Measurements from ENCODE around the gene ARL15. TPM values are rescaled to one million over a fixed set of nuclear protein-coding genes. Genes with fewer than 3 reads are reported as not detected.

ARL15 gene
- polyA plus RNA-seq, 6 donors from 2014 or later = 16.1 to 27.1 (median 21.2) TPM

DNA sequence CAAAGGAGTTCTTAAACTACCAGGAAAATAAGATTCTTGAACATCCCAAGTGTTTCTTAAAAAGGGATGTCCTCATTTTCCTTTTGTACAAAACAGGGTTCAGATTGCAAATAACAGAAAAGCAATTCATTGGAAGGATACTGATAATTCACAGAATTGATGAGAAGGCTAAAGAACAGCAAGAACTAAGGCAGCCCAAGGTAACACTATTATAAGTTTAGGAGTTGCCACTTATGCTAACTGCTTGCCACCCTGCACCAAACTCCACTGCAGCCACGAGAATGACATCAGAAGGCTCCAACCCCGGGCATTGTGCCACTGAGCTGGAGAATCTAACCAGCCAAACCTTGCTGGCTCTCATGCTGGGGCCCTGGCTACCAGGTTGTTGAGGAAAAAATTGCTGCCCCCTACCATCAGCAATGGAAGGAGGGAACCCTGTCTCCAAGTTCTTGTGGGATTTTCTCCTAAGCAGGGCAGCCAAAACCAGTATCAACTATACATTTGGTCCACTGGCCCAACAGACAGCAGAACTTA lies 123.4 kb downstream of the ARL15 start:
- Mint-ChIP-seq H3K36me3 (peaks cover 0 to 4% of the 10 kb centered on the region in 2 donors), H3K4me1 (peaks cover 23 to 28% (median 28%) of the 10 kb centered on the region in 3 donors), H3K27ac (peak overlapping the region in 1 of 6 donors; percentile 19), H3K9me3 (peaks cover 0 to 2% (median 0%) of the 10 kb centered on the region in 7 donors), H3K27me3 (no peaks in the 10 kb centered on the region), H3K4me3 (no peak overlapping the region)
- DNase-seq = no peak
- ATAC-seq (ENCODE audit: low read depth in 2 of 2) = no peak

GRCh38 chr5:54186108-54186507 lies 124.3 kb downstream of the ARL15 start:
- Mint-ChIP-seq H3K9me3 (peaks cover 0 to 2% (median 0%) of the 10 kb centered on the region in 7 donors), H3K4me1 (peaks cover 15 to 22% (median 19%) of the 10 kb centered on the region in 3 donors), H3K27me3 (no peaks in the 10 kb centered on the region), H3K4me3 (no peak overlapping the region), H3K27ac (peak overlapping the region in 2 of 6 donors; percentile 30), H3K36me3 (peaks cover 0 to 4% of the 10 kb centered on the region in 2 donors)
- ATAC-seq (ENCODE audit: low read depth in 2 of 2) (no peak), DNase-seq (no peak)

DNA sequence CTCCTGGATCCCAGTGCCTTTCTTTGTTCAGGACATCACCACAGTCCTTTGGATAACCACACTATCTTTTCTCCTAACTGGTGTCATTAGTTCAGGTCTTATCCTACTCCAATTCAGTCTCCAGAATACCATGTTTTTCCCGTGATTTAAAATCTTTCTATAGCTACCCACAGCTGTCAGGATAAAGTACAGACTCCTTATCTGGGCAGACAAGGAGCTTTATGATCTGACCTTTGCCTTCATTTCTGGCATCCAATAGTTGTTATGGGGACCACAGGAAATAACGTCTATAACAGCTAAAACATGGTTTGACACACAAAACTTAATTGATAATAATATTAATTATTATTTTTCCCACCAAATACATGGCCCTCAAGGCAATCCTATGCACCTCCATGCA lies 125.6 kb downstream of the ARL15 start:
- Mint-ChIP-seq H3K27ac (no peak overlapping the region), H3K27me3 (no peaks in the 10 kb centered on the region), H3K36me3 (peaks cover 0 to 8% of the 10 kb centered on the region in 2 donors), H3K4me1 (peaks cover 12 to 20% (median 19%) of the 10 kb centered on the region in 3 donors), H3K4me3 (no peak overlapping the region), H3K9me3 (peaks cover 0 to 2% (median 0%) of the 10 kb centered on the region in 7 donors)
- DNase-seq = no peak
- ATAC-seq (ENCODE audit: low read depth in 2 of 2) = no peak

DNA sequence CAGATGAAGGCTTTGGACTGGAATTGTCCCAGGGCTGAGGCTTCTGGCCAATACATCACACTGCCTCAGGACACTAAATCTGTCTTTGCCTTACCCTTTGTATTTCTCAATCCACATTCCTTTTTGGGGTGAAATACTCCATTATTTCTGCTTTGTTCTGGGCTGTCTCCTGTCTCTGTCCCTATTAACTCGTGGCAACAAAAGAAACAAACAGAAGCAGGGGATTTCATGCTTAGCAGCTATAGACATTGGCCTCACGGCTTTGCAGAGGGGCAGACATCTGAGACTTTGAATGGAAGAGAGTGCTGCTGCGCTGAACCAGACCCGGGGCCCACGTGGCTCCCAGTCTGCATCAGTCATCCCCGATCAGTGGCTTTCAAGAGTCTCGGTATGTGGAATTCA lies 129.7 kb downstream of the ARL15 start:
- H3K27me3 Mint-ChIP-seq = no peaks in the 10 kb centered on the region
- H3K36me3 Mint-ChIP-seq = peaks cover 6 to 8% of the 10 kb centered on the region in 2 donors
- peaks cover 16 to 22% (median 19%) of the 10 kb centered on the region in 3 donors for H3K4me1 Mint-ChIP-seq
- H3K27ac Mint-ChIP-seq = no peak overlapping the region
- H3K4me3 Mint-ChIP-seq = no peak overlapping the region
- DNase-seq (no peak), ATAC-seq (ENCODE audit: low read depth in 2 of 2) (no peak)
- H3K9me3 Mint-ChIP-seq = peaks cover 0 to 4% (median 0%) of the 10 kb centered on the region in 7 donors

- Mint-ChIP-seq H3K9me3 (peaks cover 0 to 4% (median 0%) of the 10 kb centered on the region in 7 donors), H3K27me3 (no peaks in the 10 kb centered on the region), H3K4me3 (no peak overlapping the region), H3K4me1 (peaks cover 23 to 26% (median 24%) of the 10 kb centered on the region in 3 donors), H3K36me3 (peaks cover 3 to 6% of the 10 kb centered on the region in 2 donors), H3K27ac (peak overlapping the region in 1 of 6 donors; percentile 33)
- DNase-seq (no peak), ATAC-seq (ENCODE audit: low read depth in 2 of 2) (no peak)
Observed at GRCh38 chr5:54178991-54179390, 131.4 kb downstream of the ARL15 start.

GRCh38 chr5:54178207-54178606 lies 132.2 kb downstream of the ARL15 start:
- H3K27me3 Mint-ChIP-seq = no peaks in the 10 kb centered on the region
- no peak overlapping the region for H3K4me3 Mint-ChIP-seq
- peak overlapping the region in 1 of 6 donors; percentile 45 for H3K27ac Mint-ChIP-seq
- DNase-seq = no peak
- H3K4me1 Mint-ChIP-seq = peaks cover 30 to 32% (median 30%) of the 10 kb centered on the region in 3 donors
- ATAC-seq (ENCODE audit: low read depth in 2 of 2) = no peak
- peaks cover 3 to 6% of the 10 kb centered on the region in 2 donors for H3K36me3 Mint-ChIP-seq
- H3K9me3 Mint-ChIP-seq = peaks cover 0 to 6% (median 0%) of the 10 kb centered on the region in 7 donors

- H3K27ac Mint-ChIP-seq = peak overlapping the region in 1 of 6 donors; percentile 4
- no peaks in the 10 kb centered on the region for H3K27me3 Mint-ChIP-seq
- H3K9me3 Mint-ChIP-seq = peaks cover 0 to 6% (median 2%) of the 10 kb centered on the region in 7 donors
- H3K4me3 Mint-ChIP-seq = peak overlapping the region in 1 of 8 donors; percentile 45
- DNase-seq (no peak), ATAC-seq (ENCODE audit: low read depth in 2 of 2) (no peak)
- H3K36me3 Mint-ChIP-seq = peaks cover 3 to 6% of the 10 kb centered on the region in 2 donors
- H3K4me1 Mint-ChIP-seq = peaks cover 30 to 41% (median 30%) of the 10 kb centered on the region in 3 donors
Observed at GRCh38 chr5:54177058-54177457, 133.3 kb downstream of the ARL15 start.

- no peak overlapping the region for H3K27ac Mint-ChIP-seq
- DNase-seq (no peak), ATAC-seq (ENCODE audit: low read depth in 2 of 2) (no peak)
- H3K36me3 Mint-ChIP-seq = peaks cover 3 to 6% of the 10 kb centered on the region in 2 donors
- H3K4me3 Mint-ChIP-seq = peak overlapping the region in 1 of 8 donors; percentile 2
- H3K9me3 Mint-ChIP-seq = peaks cover 0 to 6% (median 2%) of the 10 kb centered on the region in 7 donors
- no peaks in the 10 kb centered on the region for H3K27me3 Mint-ChIP-seq
- peaks cover 30 to 41% (median 30%) of the 10 kb centered on the region in 3 donors for H3K4me1 Mint-ChIP-seq
Observed at GRCh38 chr5:54176066-54176830, 134.1 kb downstream of the ARL15 start.

GRCh38 chr5:54173251-54173650 lies 137.1 kb downstream of the ARL15 start:
- Mint-ChIP-seq H3K27me3 (no peaks in the 10 kb centered on the region), H3K27ac (peak overlapping the region in 1 of 6 donors; percentile 42), H3K36me3 (peaks cover 17 to 30% of the 10 kb centered on the region in 2 donors), H3K4me3 (no peak overlapping the region), H3K4me1 (peaks cover 29 to 38% (median 33%) of the 10 kb centered on the region in 3 donors), H3K9me3 (peaks cover 0 to 6% (median 2%) of the 10 kb centered on the region in 7 donors)
- no peak for ATAC-seq (ENCODE audit: low read depth in 2 of 2)
- no peak for DNase-seq

- ATAC-seq (ENCODE audit: low read depth in 2 of 2) (peak in 1 of 2 donors; percentile 45), DNase-seq (no peak)
- Mint-ChIP-seq H3K36me3 (peaks cover 31 to 42% of the 10 kb centered on the region in 2 donors), H3K4me3 (no peak overlapping the region), H3K27ac (no peak overlapping the region), H3K4me1 (peaks cover 17 to 28% (median 28%) of the 10 kb centered on the region in 3 donors), H3K9me3 (peaks cover 0 to 6% (median 2%) of the 10 kb centered on the region in 7 donors), H3K27me3 (no peaks in the 10 kb centered on the region)
Observed at GRCh38 chr5:54171645-54172384, 138.6 kb downstream of the ARL15 start.

DNA sequence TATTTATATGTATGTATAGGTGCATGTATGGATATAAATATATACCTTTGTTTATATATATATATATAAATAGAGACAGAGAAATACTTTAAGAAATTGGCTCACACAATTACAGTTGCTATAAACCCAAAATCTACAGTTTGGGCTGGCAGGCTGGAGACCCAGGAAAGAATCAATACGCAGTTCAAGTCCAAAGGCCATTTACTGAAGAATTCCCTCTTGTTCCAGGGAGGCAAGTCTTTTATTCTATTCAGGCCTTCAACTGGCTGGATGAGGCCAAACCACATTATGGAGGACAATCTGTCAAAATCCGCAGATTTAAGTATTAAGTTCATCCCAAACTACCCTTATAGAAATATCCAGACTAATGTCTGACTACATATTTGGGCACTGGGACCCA lies 144.7 kb downstream of the ARL15 start:
- no peak for DNase-seq
- peaks cover 50 to 61% of the 10 kb centered on the region in 2 donors for H3K36me3 Mint-ChIP-seq
- peaks cover 0 to 11% (median 0%) of the 10 kb centered on the region in 7 donors for H3K9me3 Mint-ChIP-seq
- no peak overlapping the region for H3K4me3 Mint-ChIP-seq
- peaks cover 0 to 14% (median 0%) of the 10 kb centered on the region in 3 donors for H3K4me1 Mint-ChIP-seq
- no peaks in the 10 kb centered on the region for H3K27me3 Mint-ChIP-seq
- no peak overlapping the region for H3K27ac Mint-ChIP-seq
- ATAC-seq (ENCODE audit: low read depth in 2 of 2) = no peak

GRCh38 chr5:54162184-54162583 lies 148.2 kb downstream of the ARL15 start:
- H3K27me3 Mint-ChIP-seq = no peaks in the 10 kb centered on the region
- ATAC-seq (ENCODE audit: low read depth in 2 of 2) = no peak
- H3K27ac Mint-ChIP-seq = peak overlapping the region in 1 of 6 donors; percentile 1

DNA sequence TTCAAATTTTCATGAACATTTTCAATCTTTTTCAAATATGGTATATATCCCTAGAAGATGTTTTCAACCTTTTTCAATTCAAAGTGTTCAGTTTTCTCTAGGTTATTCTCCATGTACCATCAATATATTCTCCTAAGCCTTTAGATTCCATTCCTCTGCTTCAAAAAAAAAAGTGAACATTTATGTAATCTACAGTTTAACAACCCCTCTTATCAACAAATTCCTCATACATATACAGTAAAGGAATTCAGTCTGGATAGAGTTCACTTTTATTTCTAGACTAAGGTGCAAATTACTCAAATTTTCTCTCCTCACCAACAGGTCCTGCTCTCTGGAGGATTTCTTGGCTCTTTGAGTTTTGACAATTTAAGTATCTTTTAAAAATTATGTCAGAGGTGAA lies 150.0 kb downstream of the ARL15 start:
- peaks cover 0 to 4% (median 0%) of the 10 kb centered on the region in 7 donors for H3K9me3 Mint-ChIP-seq

More at GRCh38 chr5:54162184-54162583, 148.2 kb downstream of the ARL15 start:
- Mint-ChIP-seq H3K4me3 (no peak overlapping the region), H3K36me3 (peaks cover 23 to 31% of the 10 kb centered on the region in 2 donors), H3K4me1 (peaks cover 0 to 5% (median 0%) of the 10 kb centered on the region in 3 donors), H3K9me3 (peaks cover 0 to 11% (median 0%) of the 10 kb centered on the region in 7 donors)
- no peak for DNase-seq

More for the DNA sequence above, 150.0 kb downstream of the ARL15 start:
- DNase-seq = no peak
- Mint-ChIP-seq H3K4me3 (no peak overlapping the region), H3K27ac (no peak overlapping the region), H3K36me3 (peaks cover 11 to 18% of the 10 kb centered on the region in 2 donors), H3K27me3 (no peaks in the 10 kb centered on the region), H3K4me1 (peaks cover 0 to 6% (median 5%) of the 10 kb centered on the region in 3 donors)
- ATAC-seq (ENCODE audit: low read depth in 2 of 2) = no peak
